Caco-2 (cell line): ENCODE measurements around the gene WHAMM. TPM values are rescaled to one million over a fixed set of nuclear protein-coding genes. Genes with fewer than 3 reads are reported as not detected.

Experiments
- BruUV-seq: library from RNA; stranded (reverse); fragments of 400-500 nt; replicated peaks from 2 replicates; lab custom pipeline; 2021; lab: Mats Ljungman, UMichigan
- CTCF ChIA-PET: fragments of 300-600 bp; sonication (Branson Sonifier 250); formaldehyde crosslinking; loops from one replicate; lab custom pipeline; 2022; ENCODE audit warnings: antibody characterized with exemption; lab: Charles Lee
- POLR2A ChIA-PET: fragments of 300-600 bp; sonication (Branson Sonifier 250); formaldehyde crosslinking; loops from one replicate; lab custom pipeline; 2022; ENCODE audit warnings: antibody characterized with exemption; lab: Charles Lee
- DNase-seq, 2 experiments: peaks; one replicate each; pipeline versions ENCODE4 v3.0.0 to v3.0.0-alpha.2; 2020 to 2022
- H3K27me3 ChIP-seq: replicated peaks from 2 replicates; pipeline ENCODE4 v1.6.0; 2011; ENCODE audit warnings: low read length; ENCODE audit not compliant: control insufficient read depth, insufficient read depth
- H3K36me3 ChIP-seq: 2 replicates; pipeline ENCODE4 v1.5.1; 2011; ENCODE audit warnings: low read length; ENCODE audit not compliant: control insufficient read depth, insufficient read depth
- H3K4me1 ChIP-seq: fragments of 250-450 bp; sonication (Bioruptor Pico); 2 replicates; pipeline ENCODE4 v1.5.1; 2020; ENCODE audit warnings: mild to moderate bottlenecking
- H3K4me3 ChIP-seq: 2 replicates; pipeline ENCODE4 v1.5.1; 2011; ENCODE audit warnings: low read depth, mild to moderate bottlenecking, control low read depth, low read length
- H3K9me3 ChIP-seq: fragments of 250-450 bp; sonication (Bioruptor Pico); 2 replicates; pipeline ENCODE4 v1.5.1; 2020; ENCODE audit warnings: mild to moderate bottlenecking, moderate library complexity
- H3K27ac Mint-ChIP-seq: one replicate; pipeline ENCODE4 v1.8.0; 2022; ENCODE audit warnings: mixed read lengths; ENCODE audit not compliant: unreplicated experiment
- H3K27me3 Mint-ChIP-seq: one replicate; pipeline ENCODE4 v1.8.0; 2022; ENCODE audit warnings: mixed read lengths; ENCODE audit not compliant: insufficient read depth, unreplicated experiment
- H3K36me3 Mint-ChIP-seq: one replicate; pipeline ENCODE4 v1.8.0; 2022; ENCODE audit warnings: mild to moderate bottlenecking, mixed read lengths; ENCODE audit not compliant: insufficient read depth, unreplicated experiment
- H3K4me1 Mint-ChIP-seq: one replicate; pipeline ENCODE4 v1.8.0; 2022; ENCODE audit warnings: low read depth, mixed read lengths; ENCODE audit not compliant: unreplicated experiment
- H3K4me3 Mint-ChIP-seq: one replicate; pipeline ENCODE4 v1.8.0; 2022; ENCODE audit warnings: mild to moderate bottlenecking, moderate library complexity, mixed read lengths; ENCODE audit not compliant: unreplicated experiment
- H3K9me3 Mint-ChIP-seq: one replicate; pipeline ENCODE4 v1.8.0; 2022; ENCODE audit warnings: mixed read lengths; ENCODE audit not compliant: unreplicated experiment
- intact Hi-C: fragments of 100-400 bp; cut with micrococcal nuclease; formaldehyde crosslinking; loops from one replicate; pipeline ENCODE4 v1.10.0; 2022; ENCODE audit not compliant: unreplicated experiment
- total RNA-seq: library from RNA; stranded (reverse); gene quantifications from 2 replicates; pipeline ENCODE4 v1.2.3, GENCODE V29; 2022
- TF ChIP-seq, protein P1 (sequence below), 2 experiments: fragments of 200-600 bp in 1 of 2; IDR thresholded peaks; 1 replicate in 1 of 2; 2 replicates in 1 of 2; pipeline versions ENCODE4 v1.5.1 to v1.8.0; 2011 to 2022; ENCODE audit warnings: antibody characterized with exemption in 1 of 2, control low read depth in 1 of 2, inconsistent platforms in 1 of 2, low read depth in 1 of 2, low read length in 1 of 2, mild to moderate bottlenecking in 1 of 2, moderate library complexity in 1 of 2; ENCODE audit not compliant: insufficient read depth in 1 of 2, severe bottlenecking in 1 of 2, unreplicated experiment in 1 of 2

Gene WHAMM
- total RNA-seq, 1 experiment from 2014 or later: 7.8 TPM

DNA sequence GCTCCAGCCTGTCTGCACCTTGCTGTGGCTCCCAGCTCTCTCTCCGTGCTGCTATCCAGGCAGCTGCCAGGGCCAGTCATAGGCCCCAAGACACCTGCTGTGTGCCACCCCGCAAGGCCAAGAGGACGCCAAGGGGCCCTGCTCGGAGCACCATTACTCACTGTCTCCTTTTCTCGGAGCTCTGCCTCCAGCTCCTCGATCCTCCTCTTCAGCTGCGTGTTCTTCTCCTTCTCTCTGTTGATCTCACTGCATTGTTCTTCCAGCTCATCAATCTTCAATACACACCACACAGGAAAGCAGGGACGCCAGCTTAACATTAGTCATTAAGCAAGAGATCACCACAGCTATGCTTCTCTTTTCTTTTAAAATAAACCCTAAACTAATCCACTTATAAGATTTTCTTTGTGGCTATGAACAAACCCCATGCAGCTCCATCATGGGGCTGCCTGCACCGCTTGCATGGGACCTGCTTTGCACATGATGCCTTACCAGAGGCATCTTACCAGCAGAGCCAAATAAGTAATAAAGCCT, 42.6 kb downstream of the WHAMM start:
- no peak for DNase-seq
- Histone ChIP-seq H3K27me3 (no peaks in the 10 kb centered on the region), H3K4me1 (peaks cover 3% of the 10 kb centered on the region; the same call in 1 of the 2 replicates), H3K9me3 (no peaks in the 10 kb centered on the region), H3K4me3 (no peak overlapping the region), H3K36me3 (no peaks in the 10 kb centered on the region)
- POLR2A ChIA-PET: no interaction called here
- Mint-ChIP-seq H3K27ac (no peak overlapping the region), H3K36me3 (peaks cover 5% of the 10 kb centered on the region), H3K4me3 (no peak overlapping the region), H3K9me3 (no peaks in the 10 kb centered on the region), H3K27me3 (peaks cover 3% of the 10 kb centered on the region), H3K4me1 (no peaks in the 10 kb centered on the region)
- intact Hi-C loops: no loop called here
- no TSS peak for BruUV-seq
- TF ChIP-seq, protein P1, sequence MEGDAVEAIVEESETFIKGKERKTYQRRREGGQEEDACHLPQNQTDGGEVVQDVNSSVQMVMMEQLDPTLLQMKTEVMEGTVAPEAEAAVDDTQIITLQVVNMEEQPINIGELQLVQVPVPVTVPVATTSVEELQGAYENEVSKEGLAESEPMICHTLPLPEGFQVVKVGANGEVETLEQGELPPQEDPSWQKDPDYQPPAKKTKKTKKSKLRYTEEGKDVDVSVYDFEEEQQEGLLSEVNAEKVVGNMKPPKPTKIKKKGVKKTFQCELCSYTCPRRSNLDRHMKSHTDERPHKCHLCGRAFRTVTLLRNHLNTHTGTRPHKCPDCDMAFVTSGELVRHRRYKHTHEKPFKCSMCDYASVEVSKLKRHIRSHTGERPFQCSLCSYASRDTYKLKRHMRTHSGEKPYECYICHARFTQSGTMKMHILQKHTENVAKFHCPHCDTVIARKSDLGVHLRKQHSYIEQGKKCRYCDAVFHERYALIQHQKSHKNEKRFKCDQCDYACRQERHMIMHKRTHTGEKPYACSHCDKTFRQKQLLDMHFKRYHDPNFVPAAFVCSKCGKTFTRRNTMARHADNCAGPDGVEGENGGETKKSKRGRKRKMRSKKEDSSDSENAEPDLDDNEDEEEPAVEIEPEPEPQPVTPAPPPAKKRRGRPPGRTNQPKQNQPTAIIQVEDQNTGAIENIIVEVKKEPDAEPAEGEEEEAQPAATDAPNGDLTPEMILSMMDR (IDR thresholded peaks at IDR 0.05; ENCODE audit: insufficient read depth in 1 of 2, low read depth in 1 of 2, low read length in 1 of 2, severe bottlenecking in 1 of 2, unreplicated experiment in 1 of 2): no peak
- CTCF ChIA-PET: no interaction called here

DNA sequence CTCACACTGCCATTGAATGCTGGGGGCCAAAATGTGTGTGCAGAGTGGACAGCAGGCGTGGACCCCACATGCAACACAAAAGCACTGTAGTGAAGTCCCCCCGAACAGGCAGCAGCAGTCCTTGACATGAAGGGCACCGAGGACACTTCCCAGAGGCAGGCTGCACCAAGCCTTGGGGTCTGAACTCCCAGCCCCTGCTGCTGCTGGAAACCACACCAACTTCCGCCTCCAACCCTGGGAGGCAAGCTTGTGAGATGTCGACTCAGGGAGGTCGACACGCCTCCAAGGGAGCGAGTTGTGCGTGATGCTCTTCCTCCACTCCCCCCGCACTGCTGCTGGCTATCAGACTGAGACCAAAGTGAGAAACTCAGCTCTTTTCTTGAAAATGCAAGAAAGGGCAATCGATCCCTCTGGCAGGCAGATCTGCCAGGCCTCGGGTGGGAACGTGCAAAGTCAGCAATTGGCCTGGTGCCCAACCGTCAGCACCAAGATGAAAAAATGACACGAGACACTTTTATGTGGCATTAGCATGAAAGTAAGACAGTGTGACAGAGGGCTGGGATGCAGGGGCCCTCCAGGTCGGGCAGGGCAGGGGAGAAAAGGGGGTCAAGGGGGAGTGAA, 43.6 kb downstream of the WHAMM start:
- no peaks in the 10 kb centered on the region for H3K9me3 Mint-ChIP-seq
- ChIA-PET CTCF (no interaction called here), POLR2A (no interaction called here)
- intact Hi-C loops: no loop called here
- no peak overlapping the region for H3K27ac Mint-ChIP-seq
- no peaks in the 10 kb centered on the region for H3K4me1 Mint-ChIP-seq
- no TSS peak for BruUV-seq
- peaks cover 5% of the 10 kb centered on the region for H3K36me3 Mint-ChIP-seq
- H3K27me3 Mint-ChIP-seq: no peaks in the 10 kb centered on the region
- Histone ChIP-seq H3K36me3 (no peaks in the 10 kb centered on the region), H3K4me3 (no peak overlapping the region), H3K27me3 (no peaks in the 10 kb centered on the region), H3K4me1 (peaks cover 3% of the 10 kb centered on the region; the same call in 1 of the 2 replicates), H3K9me3 (no peaks in the 10 kb centered on the region)
- DNase-seq: no peak
- TF ChIP-seq, protein P1 (IDR thresholded peaks at IDR 0.05; ENCODE audit: insufficient read depth in 1 of 2, low read depth in 1 of 2, low read length in 1 of 2, severe bottlenecking in 1 of 2, unreplicated experiment in 1 of 2): no peak
- H3K4me3 Mint-ChIP-seq: no peak overlapping the region

DNA sequence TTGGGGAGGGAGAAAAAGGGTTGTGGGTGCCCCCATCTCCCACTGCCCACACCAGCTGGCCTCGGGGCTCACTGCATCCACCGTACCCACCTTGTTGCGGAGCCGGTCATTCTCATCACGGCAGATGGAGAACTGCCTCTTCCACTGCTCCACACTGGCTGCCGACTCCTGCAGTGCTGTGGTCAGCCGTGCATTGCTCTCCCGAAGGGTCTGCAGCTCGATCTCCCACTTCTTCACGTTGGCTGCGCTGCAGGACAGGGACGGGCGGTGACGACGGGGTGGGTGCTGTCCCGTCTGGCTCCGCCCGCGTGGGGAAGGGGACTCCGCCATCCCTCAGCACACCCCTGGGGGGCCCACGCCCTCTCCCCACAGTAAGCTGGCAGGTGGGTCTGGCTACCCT, 45.1 kb downstream of the WHAMM start:
- POLR2A ChIA-PET: no interaction called here
- no peak overlapping the region for H3K4me3 ChIP-seq
- no peaks in the 10 kb centered on the region for H3K9me3 Mint-ChIP-seq
- H3K9me3 ChIP-seq: no peaks in the 10 kb centered on the region
- no peak overlapping the region for H3K27ac Mint-ChIP-seq
- no peaks in the 10 kb centered on the region for H3K27me3 ChIP-seq
- CTCF ChIA-PET: no interaction called here
- H3K36me3 Mint-ChIP-seq: peaks cover 5% of the 10 kb centered on the region
- no peaks in the 10 kb centered on the region for H3K27me3 Mint-ChIP-seq
- no peak overlapping the region for H3K4me3 Mint-ChIP-seq
- H3K36me3 ChIP-seq: no peaks in the 10 kb centered on the region
- BruUV-seq: no TSS peak
- TF ChIP-seq, protein P1 (IDR thresholded peaks at IDR 0.05; ENCODE audit: insufficient read depth in 1 of 2, low read depth in 1 of 2, low read length in 1 of 2, severe bottlenecking in 1 of 2, unreplicated experiment in 1 of 2): no peak
- intact Hi-C loops: no loop called here
- no peak for DNase-seq
- H3K4me1 ChIP-seq: peaks cover 3% of the 10 kb centered on the region; the same call in 1 of the 2 replicates
- no peaks in the 10 kb centered on the region for H3K4me1 Mint-ChIP-seq
